Measurements from ENCODE around the gene KCNAB3. TPM values are rescaled to one million over a fixed set of nuclear protein-coding genes. Genes with fewer than 3 reads are reported as not detected.

The KCNAB3 gene
- total and polyA plus RNA-seq, 9 of the 15 experiments (the other 6 are each of a cell fraction or from before 2014, with no cell fraction given) = 0.03 to 2.5 (median 1.1) TPM

DNA sequence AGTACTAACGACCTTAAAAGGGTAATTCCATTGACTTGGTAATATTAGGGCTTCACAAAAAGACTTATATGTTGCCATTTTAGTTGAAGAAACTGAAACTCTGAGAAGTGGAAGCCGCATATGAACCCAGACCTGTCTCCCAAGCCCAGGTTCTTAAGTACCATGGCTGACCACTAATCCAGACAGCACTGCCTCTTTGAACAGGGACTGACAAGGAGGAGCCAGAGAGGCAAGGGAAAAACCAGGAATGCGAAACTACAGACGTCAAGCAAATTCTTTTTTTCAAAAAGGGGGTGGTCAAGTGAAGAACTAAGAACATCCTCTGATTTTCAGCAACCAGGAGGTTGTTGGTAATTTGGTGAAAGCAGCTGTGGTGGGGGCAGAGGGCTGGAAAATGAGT lies 56.6 kb downstream of the KCNAB3 start:
- H3K36me3 ChIP-seq (ENCODE audit: control insufficient read depth, insufficient read depth, low read length) = peaks cover 24% of the 10 kb centered on the region; the same call in 2 of the 3 replicates
- no peaks in the 10 kb centered on the region for H3K4me1 ChIP-seq (replicated peaks in 1 of 2; ENCODE audit: control insufficient read depth in 2 of 2, insufficient read depth in 2 of 2, low read length in 2 of 2)
- intact Hi-C loops (cut with micrococcal nuclease) (no loop called here), in situ Hi-C loops (cut with MboI) (no loop called here)
- no peaks in the 10 kb centered on the region for H3K9me3 ChIP-seq (replicated peaks; ENCODE audit: control insufficient read depth, insufficient read depth, low read depth, low read length)
- no peak overlapping the region for H2AFZ ChIP-seq (ENCODE audit: low read depth, low read length)
- DNase-seq (ENCODE audit: extremely low read depth in 1 of 4, low spot score in 3 of 4) (no peak), ATAC-seq (no peak), FAIRE-seq (no peak)
- no peak overlapping the region for H3K9ac ChIP-seq (ENCODE audit: insufficient read depth in 1 of 2, low read depth in 2 of 2, low read length in 2 of 2)
- no peaks in the 10 kb centered on the region for H3K27me3 ChIP-seq (ENCODE audit: control insufficient read depth in 2 of 2, insufficient read depth in 2 of 2, low read length in 2 of 2)
- no peak overlapping the region for H3K27ac ChIP-seq (ENCODE audit: extremely low read depth, low read depth, low read length)
- no TSS peak for BruUV-seq (replicated peaks)
- TF ChIP-seq, protein P1, sequence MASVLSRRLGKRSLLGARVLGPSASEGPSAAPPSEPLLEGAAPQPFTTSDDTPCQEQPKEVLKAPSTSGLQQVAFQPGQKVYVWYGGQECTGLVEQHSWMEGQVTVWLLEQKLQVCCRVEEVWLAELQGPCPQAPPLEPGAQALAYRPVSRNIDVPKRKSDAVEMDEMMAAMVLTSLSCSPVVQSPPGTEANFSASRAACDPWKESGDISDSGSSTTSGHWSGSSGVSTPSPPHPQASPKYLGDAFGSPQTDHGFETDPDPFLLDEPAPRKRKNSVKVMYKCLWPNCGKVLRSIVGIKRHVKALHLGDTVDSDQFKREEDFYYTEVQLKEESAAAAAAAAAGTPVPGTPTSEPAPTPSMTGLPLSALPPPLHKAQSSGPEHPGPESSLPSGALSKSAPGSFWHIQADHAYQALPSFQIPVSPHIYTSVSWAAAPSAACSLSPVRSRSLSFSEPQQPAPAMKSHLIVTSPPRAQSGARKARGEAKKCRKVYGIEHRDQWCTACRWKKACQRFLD (CRISPR knock-in tag; IDR thresholded peaks at IDR 0.05) = no peak
- TF ChIP-seq, protein P2, sequence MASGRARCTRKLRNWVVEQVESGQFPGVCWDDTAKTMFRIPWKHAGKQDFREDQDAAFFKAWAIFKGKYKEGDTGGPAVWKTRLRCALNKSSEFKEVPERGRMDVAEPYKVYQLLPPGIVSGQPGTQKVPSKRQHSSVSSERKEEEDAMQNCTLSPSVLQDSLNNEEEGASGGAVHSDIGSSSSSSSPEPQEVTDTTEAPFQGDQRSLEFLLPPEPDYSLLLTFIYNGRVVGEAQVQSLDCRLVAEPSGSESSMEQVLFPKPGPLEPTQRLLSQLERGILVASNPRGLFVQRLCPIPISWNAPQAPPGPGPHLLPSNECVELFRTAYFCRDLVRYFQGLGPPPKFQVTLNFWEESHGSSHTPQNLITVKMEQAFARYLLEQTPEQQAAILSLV (tag; IDR thresholded peaks at IDR 0.05) = no peak
- WGBS (ENCODE audit: insufficient coverage, low coverage, missing lambda C conversion rate) = 65% methylated on average over 4 of the region's 4 CpGs
- no peaks in the 10 kb centered on the region for H3K79me2 ChIP-seq (ENCODE audit: control insufficient read depth, insufficient read depth, low read length)
- ChIA-PET POLR2A (interaction anchor here (0.7 to 2.2 kb wide), 4 partner anchors 8 to 16 kb away, joined by 3 to 13 read pairs (median 6); partner anchors contain the start of gene NAA38), CTCF (ENCODE audit: low intra/inter-chr PET ratio) (no interaction called here)
- no peaks in the 10 kb centered on the region for H4K20me1 ChIP-seq (replicated peaks; ENCODE audit: control insufficient read depth, insufficient read depth, low read length)
- no peak overlapping the region for H3K4me2 ChIP-seq (ENCODE audit: insufficient read depth, low read length)
- no peaks in the 10 kb centered on the region for H3K9me1 ChIP-seq (ENCODE audit: control insufficient read depth, insufficient read depth, low read length)
- no peak overlapping the region for H3K4me3 ChIP-seq

Small RNA genes within 50 kb of the gene (small RNA-seq; reads per million reads assigned to genes)
- 1.6 reads per million, percentile 76 among the genes with 10 or more reads in this experiment for gene SCARNA21

Other genes with a start within 250 kb of the KCNAB3 start
Only the 7 nearest of the 20 such genes appear.
- gene NAA38, start 72.3 kb downstream of the KCNAB3 start, total RNA-seq (2014; rRNA removed) = 99.8 TPM in 2 replicates
- gene NAA38, start 72.3 kb downstream of the KCNAB3 start, total RNA-seq (2014; rRNA removed; fragmentation: Illumina TruSeq; extraction: Trizol) = 13.3 and 16.4 TPM in 2 replicates
- 52.6 and 57.3 TPM in 2 replicates for gene NAA38, start 72.3 kb downstream of the KCNAB3 start, total RNA-seq (2015; rRNA removed; fragmentation: Illumina TruSeq; extraction: Trizol)
- gene NAA38, start 72.3 kb downstream of the KCNAB3 start, total RNA-seq (2021) = 54.7 and 61.2 TPM in 2 replicates
- 34.5 and 39.9 TPM in 2 replicates for gene NAA38, start 72.3 kb downstream of the KCNAB3 start, polyA plus RNA-seq (2011; rRNA removed)
- 19.1 and 32.8 TPM in 2 replicates for gene NAA38, start 72.3 kb downstream of the KCNAB3 start, polyA plus RNA-seq (2014; fragmentation: Illumina TruSeq; extraction: Trizol)
- gene NAA38, start 72.3 kb downstream of the KCNAB3 start, polyA plus RNA-seq (2014; fragmentation: Nextera tagmentation; extraction: Ambion mirVana) = 10 to 100 TPM; 70.4 to 90.4 TPM
- gene NAA38, start 72.3 kb downstream of the KCNAB3 start, polyA plus RNA-seq (2014; rRNA removed) = 87.3 and 104 TPM in 2 replicates
- 4.7 and 6.0 TPM in 2 replicates for gene CYB5D1, start 71.9 kb downstream of the KCNAB3 start, total RNA-seq (2014; rRNA removed)
- gene CYB5D1, start 71.9 kb downstream of the KCNAB3 start, total RNA-seq (2014; rRNA removed; fragmentation: Illumina TruSeq; extraction: Trizol) = 5.7 and 5.8 TPM in 2 replicates
- gene CYB5D1, start 71.9 kb downstream of the KCNAB3 start, total RNA-seq (2015; rRNA removed; fragmentation: Illumina TruSeq; extraction: Trizol) = 6.4 and 7.6 TPM in 2 replicates
- gene CYB5D1, start 71.9 kb downstream of the KCNAB3 start, total RNA-seq (2021) = 6.9 and 7.8 TPM in 2 replicates
- gene CYB5D1, start 71.9 kb downstream of the KCNAB3 start, polyA plus RNA-seq (2011; rRNA removed) = 4.2 and 7.2 TPM in 2 replicates
- 7.3 and 7.9 TPM in 2 replicates for gene CYB5D1, start 71.9 kb downstream of the KCNAB3 start, polyA plus RNA-seq (2014; fragmentation: Illumina TruSeq; extraction: Trizol)
- gene CYB5D1, start 71.9 kb downstream of the KCNAB3 start, polyA plus RNA-seq (2014; fragmentation: Nextera tagmentation; extraction: Ambion mirVana) = 1 to 10 TPM; 2.4 to 5.7 TPM
- gene CYB5D1, start 71.9 kb downstream of the KCNAB3 start, polyA plus RNA-seq (2014; rRNA removed) = 4.8 and 7.5 TPM in 2 replicates
- 34.8 and 36.7 TPM in 2 replicates for gene CHD3, start 41.1 kb downstream of the KCNAB3 start, total RNA-seq (2014; rRNA removed)
- gene CHD3, start 41.1 kb downstream of the KCNAB3 start, total RNA-seq (2014; rRNA removed; fragmentation: Illumina TruSeq; extraction: Trizol) = 14.6 and 15.2 TPM in 2 replicates
- gene CHD3, start 41.1 kb downstream of the KCNAB3 start, total RNA-seq (2015; rRNA removed; fragmentation: Illumina TruSeq; extraction: Trizol) = 19.8 and 21.2 TPM in 2 replicates
- 30.6 and 38.2 TPM in 2 replicates for gene CHD3, start 41.1 kb downstream of the KCNAB3 start, total RNA-seq (2021)
- 12.2 and 15.7 TPM in 2 replicates for gene CHD3, start 41.1 kb downstream of the KCNAB3 start, polyA plus RNA-seq (2011; rRNA removed)
- 24.7 and 24.8 TPM in 2 replicates for gene CHD3, start 41.1 kb downstream of the KCNAB3 start, polyA plus RNA-seq (2014; fragmentation: Illumina TruSeq; extraction: Trizol)
- gene CHD3, start 41.1 kb downstream of the KCNAB3 start, polyA plus RNA-seq (2014; fragmentation: Nextera tagmentation; extraction: Ambion mirVana) = under 1 TPM; 0.39 to 0.63 TPM
- 27.8 and 33.9 TPM in 2 replicates for gene CHD3, start 41.1 kb downstream of the KCNAB3 start, polyA plus RNA-seq (2014; rRNA removed)
- 1.9 and 4.1 TPM in 2 replicates for gene RNF227, start 13.6 kb downstream of the KCNAB3 start, total RNA-seq (2014; rRNA removed)
- gene RNF227, start 13.6 kb downstream of the KCNAB3 start, total RNA-seq (2014; rRNA removed; fragmentation: Illumina TruSeq; extraction: Trizol) = 2.2 and 2.3 TPM in 2 replicates
- gene RNF227, start 13.6 kb downstream of the KCNAB3 start, total RNA-seq (2015; rRNA removed; fragmentation: Illumina TruSeq; extraction: Trizol) = 2.1 and 2.2 TPM in 2 replicates
- 2.1 and 2.3 TPM in 2 replicates for gene RNF227, start 13.6 kb downstream of the KCNAB3 start, total RNA-seq (2021)
- 3.0 and 3.3 TPM in 2 replicates for gene RNF227, start 13.6 kb downstream of the KCNAB3 start, polyA plus RNA-seq (2011; rRNA removed)
- gene RNF227, start 13.6 kb downstream of the KCNAB3 start, polyA plus RNA-seq (2014; fragmentation: Illumina TruSeq; extraction: Trizol) = 2.8 and 3.0 TPM in 2 replicates
- 1 to 10 TPM; 1.1 to 1.5 TPM for gene RNF227, start 13.6 kb downstream of the KCNAB3 start, polyA plus RNA-seq (2014; fragmentation: Nextera tagmentation; extraction: Ambion mirVana)
- 4.7 and 6.7 TPM in 2 replicates for gene RNF227, start 13.6 kb downstream of the KCNAB3 start, polyA plus RNA-seq (2014; rRNA removed)
- 18.3 and 21.9 TPM in 2 replicates for gene TRAPPC1, start 2.1 kb upstream of the KCNAB3 start, total RNA-seq (2014; rRNA removed)
- gene TRAPPC1, start 2.1 kb upstream of the KCNAB3 start, total RNA-seq (2014; rRNA removed; fragmentation: Illumina TruSeq; extraction: Trizol) = 11.7 and 15.4 TPM in 2 replicates
- 11.9 and 13.4 TPM in 2 replicates for gene TRAPPC1, start 2.1 kb upstream of the KCNAB3 start, total RNA-seq (2015; rRNA removed; fragmentation: Illumina TruSeq; extraction: Trizol)
- gene TRAPPC1, start 2.1 kb upstream of the KCNAB3 start, total RNA-seq (2021) = 59.2 and 64.5 TPM in 2 replicates
- 36.2 and 47.0 TPM in 2 replicates for gene TRAPPC1, start 2.1 kb upstream of the KCNAB3 start, polyA plus RNA-seq (2011; rRNA removed)
- gene TRAPPC1, start 2.1 kb upstream of the KCNAB3 start, polyA plus RNA-seq (2014; fragmentation: Illumina TruSeq; extraction: Trizol) = 79.0 and 82.8 TPM in 2 replicates
- 10 to 100 TPM; 33.2 to 39.8 TPM for gene TRAPPC1, start 2.1 kb upstream of the KCNAB3 start, polyA plus RNA-seq (2014; fragmentation: Nextera tagmentation; extraction: Ambion mirVana)
- gene TRAPPC1, start 2.1 kb upstream of the KCNAB3 start, polyA plus RNA-seq (2014; rRNA removed) = 44.6 and 52.6 TPM in 2 replicates
- 20.0 and 20.7 TPM in 2 replicates for gene CNTROB, start 2.4 kb upstream of the KCNAB3 start, total RNA-seq (2014; rRNA removed)
- gene CNTROB, start 2.4 kb upstream of the KCNAB3 start, total RNA-seq (2014; rRNA removed; fragmentation: Illumina TruSeq; extraction: Trizol) = 18.2 and 19.0 TPM in 2 replicates
- 23.0 and 26.0 TPM in 2 replicates for gene CNTROB, start 2.4 kb upstream of the KCNAB3 start, total RNA-seq (2015; rRNA removed; fragmentation: Illumina TruSeq; extraction: Trizol)
- gene CNTROB, start 2.4 kb upstream of the KCNAB3 start, total RNA-seq (2021) = 28.9 and 33.1 TPM in 2 replicates
- 28.5 and 32.9 TPM in 2 replicates for gene CNTROB, start 2.4 kb upstream of the KCNAB3 start, polyA plus RNA-seq (2011; rRNA removed)
- gene CNTROB, start 2.4 kb upstream of the KCNAB3 start, polyA plus RNA-seq (2014; fragmentation: Illumina TruSeq; extraction: Trizol) = 31.8 and 33.3 TPM in 2 replicates
- gene CNTROB, start 2.4 kb upstream of the KCNAB3 start, polyA plus RNA-seq (2014; fragmentation: Nextera tagmentation; extraction: Ambion mirVana) = 1 to 10 TPM; 1.9 to 2.3 TPM
- 23.5 and 33.3 TPM in 2 replicates for gene CNTROB, start 2.4 kb upstream of the KCNAB3 start, polyA plus RNA-seq (2014; rRNA removed)
- gene GUCY2D, start 72.8 kb upstream of the KCNAB3 start, total RNA-seq (2014; rRNA removed) = 0.05 TPM in 1 of 2 replicates, not detected in the other
- gene GUCY2D, start 72.8 kb upstream of the KCNAB3 start, total RNA-seq (2014; rRNA removed; fragmentation: Illumina TruSeq; extraction: Trizol) = not detected in 2 replicates
- not detected in 2 replicates for gene GUCY2D, start 72.8 kb upstream of the KCNAB3 start, total RNA-seq (2015; rRNA removed; fragmentation: Illumina TruSeq; extraction: Trizol)
- not detected in 2 replicates for gene GUCY2D, start 72.8 kb upstream of the KCNAB3 start, total RNA-seq (2021)
- gene GUCY2D, start 72.8 kb upstream of the KCNAB3 start, polyA plus RNA-seq (2011; rRNA removed) = not detected in 2 replicates
- not detected in 2 replicates for gene GUCY2D, start 72.8 kb upstream of the KCNAB3 start, polyA plus RNA-seq (2014; fragmentation: Illumina TruSeq; extraction: Trizol)
- gene GUCY2D, start 72.8 kb upstream of the KCNAB3 start, polyA plus RNA-seq (2014; fragmentation: Nextera tagmentation; extraction: Ambion mirVana) = not detected
- 0.03 TPM in 1 of 2 replicates, not detected in the other for gene GUCY2D, start 72.8 kb upstream of the KCNAB3 start, polyA plus RNA-seq (2014; rRNA removed)

All from K562 (cell line).